HepG2 (cell line): ENCODE measurements around the gene DRD5. TPM values are rescaled to one million over a fixed set of nuclear protein-coding genes. Genes with fewer than 3 reads are reported as not detected.
"Not testable (repeated sequence)": the region's sequence is repeated elsewhere in the genome, so short reads cannot be mapped to it uniquely, and the experiment has no call there.

ENCODE experiments used
- ATAC-seq: fragments of 200-7000 bp; cut with Tn5 transposase; 3 replicates; pipeline ENCODE4 v1.9.1; 2020; ENCODE audit warnings: mild to moderate bottlenecking, moderate library complexity
- BruUV-seq: library from RNA; stranded (reverse); fragments of 400-500 nt; replicated peaks from 2 replicates; lab custom pipeline; 2021; lab: Mats Ljungman, UMichigan
- CTCF ChIA-PET: fragments of 300-600 bp; formaldehyde crosslinking; extraction: SDS; loops from one replicate; lab custom pipeline; 2021; ENCODE audit warnings: low total read pairs, inconsistent platforms, low intra/inter-chr PET ratio; lab: Yijun Ruan, JAX
- POLR2A ChIA-PET: fragments of 350-600 bp; sonication (Branson Sonifier 250); formaldehyde crosslinking; loops from one replicate; lab custom pipeline; 2020; ENCODE audit warnings: antibody characterized with exemption, inconsistent platforms; lab: Yijun Ruan, JAX
- DNase-seq: peaks from one replicate; pipeline ENCODE4 v3.0.0-alpha.2; 2015; ENCODE audit warnings: low spot score
- FAIRE-seq: peaks from 3 replicates; lab custom pipeline; 2011; peaks lifted over from hg19 to GRCh38; lab: Jason Lieb, UNC
- H2AFZ ChIP-seq: one replicate; pipeline ENCODE4 v1.6.1; 2011; ENCODE audit warnings: low read length, inconsistent platforms
- H3K27ac ChIP-seq: fragments of 300-600 bp; 3 replicates; pipeline ENCODE4 v1.8.0; 2011; ENCODE audit warnings: mixed run types, mild to moderate bottlenecking, mixed read lengths, low read length, inconsistent platforms; ENCODE audit not compliant: insufficient read depth; ENCODE audit errors: extremely low read length
- H3K27me3 ChIP-seq, 2 experiments: fragments of 200-600 bp in 1 of 2; 2 replicates in 1 of 2; 3 replicates in 1 of 2; pipeline versions ENCODE4 v1.6.0 to v1.8.0; 2011; ENCODE audit warnings: low read length in 2 of 2, mild to moderate bottlenecking in 2 of 2, moderate library complexity in 2 of 2, inconsistent platforms in 1 of 2; ENCODE audit not compliant: insufficient read depth in 2 of 2, control insufficient read depth in 1 of 2
- H3K36me3 ChIP-seq, 2 experiments: fragments of 200-600 bp in 1 of 2; replicated peaks in 1 of 2; 2 replicates in 1 of 2; 3 replicates in 1 of 2; pipeline versions ENCODE4 v1.5.1 to v1.8.0; 2011; ENCODE audit warnings: low read length in 2 of 2, inconsistent platforms in 1 of 2; ENCODE audit not compliant: insufficient read depth in 2 of 2, control insufficient read depth in 1 of 2
- H3K4me1 ChIP-seq: 2 replicates; pipeline ENCODE4 v1.5.1; 2012; ENCODE audit warnings: low read length, inconsistent platforms; ENCODE audit not compliant: insufficient read depth
- H3K4me2 ChIP-seq: 2 replicates; pipeline ENCODE4 v1.6.0; 2011; ENCODE audit warnings: low read depth, low read length, inconsistent platforms
- H3K4me3 ChIP-seq, 3 experiments: fragments of 200-600 bp in 1 of 3; sonication (generic), shearing (Covaris generic) in 1 of 3; replicated peaks in 1 of 3; 2 replicates each; pipeline ENCODE4 v1.5.1; 2011 to 2016; ENCODE audit warnings: low read length in 3 of 3, inconsistent platforms in 2 of 3, low read depth in 2 of 3, mild to moderate bottlenecking in 2 of 3, control low read depth in 1 of 3, mixed read lengths in 1 of 3; ENCODE audit not compliant: insufficient read depth in 1 of 3
- H3K79me2 ChIP-seq: one replicate; pipeline ENCODE4 v1.6.1; 2011; ENCODE audit warnings: low read length, inconsistent platforms; ENCODE audit not compliant: insufficient read depth
- H3K9ac ChIP-seq: 2 replicates; pipeline ENCODE4 v1.6.0; 2011; ENCODE audit warnings: mild to moderate bottlenecking, low read depth, low read length, inconsistent platforms; ENCODE audit not compliant: insufficient read depth
- H3K9me3 ChIP-seq: 2 replicates; pipeline ENCODE4 v1.5.1; 2012; ENCODE audit warnings: mild to moderate bottlenecking, low read length
- H4K20me1 ChIP-seq: 2 replicates; pipeline ENCODE4 v1.6.0; 2011; ENCODE audit warnings: inconsistent platforms, mild to moderate bottlenecking, low read length, moderate library complexity; ENCODE audit not compliant: insufficient read depth
- GATAD1 ChIP-seq: IDR thresholded peaks from 2 replicates; pipeline ENCODE4 v1.6.1; 2016; ENCODE audit warnings: missing genetic modification reagents, missing compliant biosample characterization
- HCFC1 ChIP-seq: fragments of 150-350 bp; IDR thresholded peaks from 2 replicates; pipeline ENCODE4 v1.6.1; 2014; ENCODE audit warnings: low read depth, low read length
- HNRNPLL ChIP-seq: fragments of 200-400 bp; formaldehyde crosslinking; IDR thresholded peaks from 2 replicates; pipeline ENCODE4 v1.6.1; 2017; ENCODE audit warnings: mild to moderate bottlenecking, low read depth, low read length; ENCODE audit not compliant: poor library complexity, severe bottlenecking
- PHF20 ChIP-seq: sonication (generic); formaldehyde crosslinking; IDR thresholded peaks from 2 replicates; pipeline ENCODE4 v1.5.0; 2020; ENCODE audit warnings: mild to moderate bottlenecking, missing genetic modification reagents
- SMAD1 ChIP-seq: sonication (generic); formaldehyde crosslinking; IDR thresholded peaks from 2 replicates; pipeline ENCODE4 v1.4.0; 2020; ENCODE audit warnings: missing genetic modification reagents, low read depth, mild to moderate bottlenecking, borderline replicate concordance
- TOE1 ChIP-seq: sonication (generic); formaldehyde crosslinking; IDR thresholded peaks from 2 replicates; pipeline ENCODE4 v1.4.0; 2020; ENCODE audit warnings: mild to moderate bottlenecking, missing genetic modification reagents
- ZFP1 ChIP-seq: IDR thresholded peaks from 2 replicates; pipeline ENCODE4 v1.6.1; 2016
- ZNF431 ChIP-seq: sonication (generic); formaldehyde crosslinking; IDR thresholded peaks from 2 replicates; pipeline ENCODE4 v1.9.0; 2022; ENCODE audit warnings: missing genetic modification reagents, low read depth, mild to moderate bottlenecking, borderline replicate concordance
- ZNF512B ChIP-seq: sonication (generic); formaldehyde crosslinking; IDR thresholded peaks from 2 replicates; pipeline ENCODE4 v1.5.1; 2020; ENCODE audit warnings: missing genetic modification reagents, mild to moderate bottlenecking, borderline replicate concordance
- WGBS: methylation state at CpG from one replicate; pipeline ENCODE4 v1.1.6; 2017; ENCODE audit warnings: low lambda C conversion rate; 5-methylcytosine and 5-hydroxymethylcytosine counted together
- in situ Hi-C: cut with HindIII; loops from 2 replicates; pipeline ENCODE4 v1.10.0; 2017; ENCODE audit warnings: low pct_unique_long_range_greater_than_20kb; ENCODE audit not compliant: extremely low pct_ligation_motif_present
- intact Hi-C: fragments of 100-400 bp; cut with micrococcal nuclease; formaldehyde crosslinking; loops from one replicate; pipeline ENCODE4 v1.10.0; 2022; ENCODE audit not compliant: unreplicated experiment
- polyA plus RNA-seq, 8 experiments: library from polyadenylated mRNA; depleted of rRNA in 3 of 8; stranded (reverse) in 7 of 8; unstranded in 1 of 8; fragments of >200 nt; fragmentation: Illumina TruSeq in 4 of 8; extraction: Trizol in 4 of 8; gene quantifications; 2 replicates each; pipeline versions ENCODE4 v1.2.1 to v1.2.3, GENCODE V29; 2011 to 2016; ENCODE audit warnings: low read depth in 4 of 8, missing spikeins in 1 of 8, mixed read lengths in 1 of 8; ENCODE audit not compliant: insufficient read depth in 1 of 8
- total RNA-seq, 5 experiments: library from RNA; depleted of rRNA; stranded (reverse); fragments of >200 nt; fragmentation: Illumina TruSeq; extraction: Trizol; gene quantifications; 2 replicates each; pipeline ENCODE4 v1.2.3, GENCODE V29; 2016; ENCODE audit warnings: low read depth in 1 of 5
- TF ChIP-seq, protein P1 (sequence below): sonication (generic); formaldehyde crosslinking; IDR thresholded peaks from 2 replicates; pipeline ENCODE4 v1.4.0; 2020; ENCODE audit warnings: missing genetic modification reagents, mild to moderate bottlenecking, borderline replicate concordance

DRD5 gene
- total and polyA plus RNA-seq, 2 of the 13 experiments (the other 11 are each of a cell fraction or from before 2014, with no cell fraction given) = not detected

DNA sequence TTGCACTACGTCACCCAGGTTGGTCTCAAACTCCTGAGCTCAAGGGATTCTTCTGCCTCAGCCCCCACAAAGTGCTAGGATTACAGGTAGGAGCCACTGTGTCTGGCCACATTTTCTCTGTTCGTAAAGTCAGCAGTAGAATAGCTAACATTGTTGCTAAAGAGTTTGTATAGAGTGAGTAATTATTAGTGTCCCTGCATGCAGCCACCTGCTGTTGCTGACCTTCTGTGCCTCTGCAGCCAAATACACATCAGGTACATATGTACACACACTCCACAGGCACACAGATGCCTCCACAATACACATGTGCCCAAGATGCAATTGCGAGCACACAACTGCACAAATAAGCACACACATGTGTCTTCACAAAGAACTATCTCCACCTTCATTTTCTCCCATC lies 10.9 kb downstream of the DRD5 start (continued):
- TF ChIP-seq HNRNPLL (no peak), ZNF512B (CRISPR knock-in tag) (no peak)

DNA sequence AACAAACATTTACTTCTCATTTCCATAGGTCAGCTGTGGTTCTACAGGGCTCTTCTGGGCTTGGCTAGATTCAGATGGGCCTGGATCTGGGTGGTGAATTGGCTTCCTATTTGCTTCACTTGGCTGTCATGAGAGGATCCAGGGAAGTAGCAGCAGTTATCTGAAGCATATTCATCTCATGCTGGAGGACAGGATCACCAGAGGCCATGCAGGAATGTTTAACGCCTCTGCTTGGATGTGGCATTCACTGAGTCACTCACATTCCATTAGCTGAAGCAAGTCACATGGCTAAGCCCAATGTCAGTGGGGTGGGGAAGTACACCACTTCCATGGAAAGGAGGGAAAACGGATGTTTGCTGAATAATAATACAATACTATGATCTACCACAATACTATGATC lies 15.2 kb downstream of the DRD5 start:
- POLR2A ChIA-PET, CTCF ChIA-PET, H3K27ac ChIP-seq, ATAC-seq, H3K4me1 ChIP-seq, FAIRE-seq, in situ Hi-C loops, BruUV-seq, H3K9ac ChIP-seq, DNase-seq, H2AFZ ChIP-seq, H3K79me2 ChIP-seq, H4K20me1 ChIP-seq, H3K9me3 ChIP-seq, H3K4me2 ChIP-seq, H3K36me3 ChIP-seq, H3K4me3 ChIP-seq, H3K27me3 ChIP-seq, intact Hi-C loops: not testable (repeated sequence)
- 77% methylated on average over 2 of the region's 2 CpGs for WGBS

DNA sequence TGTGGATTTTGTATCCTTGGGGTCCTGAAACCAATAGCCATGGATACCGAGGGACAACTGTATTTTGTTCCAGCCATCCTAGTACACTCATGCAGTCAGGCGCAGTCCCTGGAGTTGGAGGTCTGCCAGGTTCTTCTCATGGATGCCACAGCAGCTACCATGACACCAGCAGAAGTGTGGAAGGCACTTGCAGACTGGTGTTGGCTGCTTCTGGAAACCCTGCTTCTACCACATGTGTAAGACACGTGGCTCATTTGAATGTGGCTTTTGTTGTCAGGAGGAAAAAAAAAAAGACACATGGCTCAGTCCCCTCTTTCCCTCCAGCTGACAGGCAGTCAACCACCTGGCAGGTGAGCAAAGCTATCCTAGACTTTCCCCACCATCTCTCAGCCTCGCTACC lies 19.4 kb downstream of the DRD5 start:
- ATAC-seq (0 out of 3 replicates have a peak, but pooled peaks have one; percentile 20), DNase-seq (no peak), FAIRE-seq (no peak)
- Histone ChIP-seq H3K79me2 (no peaks in the 10 kb centered on the region), H3K27ac (no peak overlapping the region), H2AFZ (no peak overlapping the region), H3K36me3 (peaks cover 5 to 8% of the 10 kb centered on the region in 2 experiments; a peak in 3 of 5 replicates), H3K4me3 (no peak overlapping the region), H3K9ac (no peak overlapping the region), H3K4me1 (no peaks in the 10 kb centered on the region), H4K20me1 (no peaks in the 10 kb centered on the region), H3K27me3 (no peaks in the 10 kb centered on the region), H3K9me3 (no peaks in the 10 kb centered on the region), H3K4me2 (no peak overlapping the region)
- 94% methylated on average over 4 of the region's 4 CpGs for WGBS
- in situ Hi-C loops = no loop called here
- ChIA-PET POLR2A (no interaction called here), CTCF (no interaction called here)
- intact Hi-C loops = no loop called here
- no TSS peak for BruUV-seq
- no peak for TF ChIP-seq HCFC1
- no peak for TF ChIP-seq TOE1 (CRISPR knock-in tag)
- no peak for TF ChIP-seq SMAD1
- TF ChIP-seq GATAD1 (CRISPR knock-in tag) = no peak
- no peak for TF ChIP-seq ZNF431 (CRISPR knock-in tag)
- TF ChIP-seq, protein P1, sequence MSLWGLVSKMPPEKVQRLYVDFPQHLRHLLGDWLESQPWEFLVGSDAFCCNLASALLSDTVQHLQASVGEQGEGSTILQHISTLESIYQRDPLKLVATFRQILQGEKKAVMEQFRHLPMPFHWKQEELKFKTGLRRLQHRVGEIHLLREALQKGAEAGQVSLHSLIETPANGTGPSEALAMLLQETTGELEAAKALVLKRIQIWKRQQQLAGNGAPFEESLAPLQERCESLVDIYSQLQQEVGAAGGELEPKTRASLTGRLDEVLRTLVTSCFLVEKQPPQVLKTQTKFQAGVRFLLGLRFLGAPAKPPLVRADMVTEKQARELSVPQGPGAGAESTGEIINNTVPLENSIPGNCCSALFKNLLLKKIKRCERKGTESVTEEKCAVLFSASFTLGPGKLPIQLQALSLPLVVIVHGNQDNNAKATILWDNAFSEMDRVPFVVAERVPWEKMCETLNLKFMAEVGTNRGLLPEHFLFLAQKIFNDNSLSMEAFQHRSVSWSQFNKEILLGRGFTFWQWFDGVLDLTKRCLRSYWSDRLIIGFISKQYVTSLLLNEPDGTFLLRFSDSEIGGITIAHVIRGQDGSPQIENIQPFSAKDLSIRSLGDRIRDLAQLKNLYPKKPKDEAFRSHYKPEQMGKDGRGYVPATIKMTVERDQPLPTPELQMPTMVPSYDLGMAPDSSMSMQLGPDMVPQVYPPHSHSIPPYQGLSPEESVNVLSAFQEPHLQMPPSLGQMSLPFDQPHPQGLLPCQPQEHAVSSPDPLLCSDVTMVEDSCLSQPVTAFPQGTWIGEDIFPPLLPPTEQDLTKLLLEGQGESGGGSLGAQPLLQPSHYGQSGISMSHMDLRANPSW (CRISPR knock-in tag) = no peak
- TF ChIP-seq PHF20 = no peak
- TF ChIP-seq ZFP1 (CRISPR knock-in tag) = no peak
